Pancreas (tissue), 10 donors: ENCODE measurements around the gene GEN1. TPM values are rescaled to one million over a fixed set of nuclear protein-coding genes. Genes with fewer than 3 reads are reported as not detected.

Source experiments
- ATAC-seq, 4 donors: fragments of 200-7000 bp; cut with Tn5 transposase; one replicate each; pipeline versions ENCODE4 v1.8.0 to v1.9.1; 2020; ENCODE audit warnings: mild to moderate bottlenecking in 4 of 4, moderate library complexity in 4 of 4
- DNase-seq, 6 donors: peaks; one replicate each; pipeline ENCODE4 v3.0.0-alpha.2; 2020
- FAIRE-seq: peaks from 2 replicates; lab custom pipeline; 2012; peaks lifted over from hg19 to GRCh38; lab: Jason Lieb, UNC
- H3K27ac ChIP-seq, 4 donors: fragments of 200-600 bp; sonication (generic); 1 replicate in 3 of 4; 2 replicates in 1 of 4; pipeline versions ENCODE4 v1.5.0 to v1.8.0; 2020
- H3K27me3 ChIP-seq, 4 donors: fragments of 200-600 bp; one replicate each; pipeline ENCODE4 v1.8.0; 2021
- H3K36me3 ChIP-seq, 3 donors: fragments of 200-600 bp; sonication (generic) in 1 of 3; one replicate each; pipeline versions ENCODE4 v1.5.0 to v1.8.0; 2020 to 2021
- H3K4me1 ChIP-seq, 3 donors: fragments of 200-600 bp; one replicate each; pipeline ENCODE4 v1.8.0; 2021
- H3K4me3 ChIP-seq, 4 donors: fragments of 200-600 bp; sonication (generic) in 2 of 4; one replicate each; pipeline versions ENCODE4 v1.5.0 to v1.8.0; 2020 to 2021
- H3K9me3 ChIP-seq, 4 donors: fragments of 200-600 bp; one replicate each; pipeline ENCODE4 v1.8.0; 2021
- WGBS, 2 donors: extraction: QIAGEN DNeasy Blood & Tissue Kit; methylation state at CpG; one replicate each; pipeline ENCODE4 v1.1.7; 2013; 5-methylcytosine and 5-hydroxymethylcytosine counted together
- intact Hi-C, 3 donors: fragments of 100-400 bp; cut with DNase I; formaldehyde crosslinking; loops; one replicate each; pipeline versions ENCODE4 v1.11.1 to v1.14.2; 2022
- polyA plus RNA-seq, 2 donors: library from polyadenylated mRNA; stranded (reverse); fragments of 200-250 nt; gene quantifications; one replicate each; pipeline ENCODE4 v1.2.3, GENCODE V29; 2013
- total RNA-seq, 6 donors: library from RNA; stranded (reverse); fragmentation: NEBNext Ultra II Directional in 4 of 6; extraction: Animal tissue kit (Norgen Biotek cat#: 25700) in 4 of 6; gene quantifications; one replicate each; pipeline versions ENCODE4 v1.2.1 to v1.2.4, GENCODE V29; 2021 to 2023
- TF ChIP-seq, protein P1 (sequence below), 4 donors: fragments of 200-600 bp; sonication (generic) in 3 of 4; IDR thresholded peaks; one replicate each; pipeline versions ENCODE4 v1.5.0 to v1.8.0; 2021; ENCODE audit warnings: antibody characterized with exemption in 4 of 4
- donor health status: healthy with polysubstance abuse.
- donor health status: DM: no; HTN: no; CAD: no; lungs with moderate emphysema.
- donor health status: DM: no; HTN: no; CAD: no.
- donor health status: control.
- donor health status: control.
- donor health status: Bipolar disorder and iron deficiency.
- donor health status: DM: yes; HTN: yes; CAD: no.
- donor health status: DM: no; HTN: no; CAD: no.
- donor health status: DM: no; HTN: no; CAD: no.
- donor health status: DM: yes; HTN: yes; CAD: no.

The GEN1 gene
- total and polyA plus RNA-seq, 8 donors = 1.4 to 5.0 (median 2.4) TPM

DNA sequence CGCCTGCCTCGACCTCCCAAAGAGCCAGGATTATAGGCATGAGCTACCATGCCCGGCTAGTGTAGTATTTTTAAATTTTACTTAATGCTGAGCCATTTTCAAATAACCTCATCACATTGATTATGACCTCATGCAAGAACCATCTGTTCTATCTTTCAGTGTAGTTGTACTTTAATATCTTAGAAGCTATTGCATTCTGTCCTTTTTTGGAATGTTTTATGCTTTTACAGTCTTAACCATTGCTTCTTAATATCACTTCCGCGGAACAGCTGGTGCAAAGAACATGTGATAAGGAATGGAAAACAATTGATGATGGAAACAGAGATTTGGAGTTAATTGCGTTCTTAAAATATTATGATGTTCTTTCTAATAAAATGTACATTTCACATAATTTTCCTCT lies 2.7 kb downstream of the GEN1 start:
- no peak for FAIRE-seq
- intact Hi-C loops = no loop called here
- no peak for DNase-seq
- no peaks in the 10 kb centered on the region for H3K27me3 ChIP-seq
- no peak overlapping the region for H3K27ac ChIP-seq
- TF ChIP-seq, protein P1, sequence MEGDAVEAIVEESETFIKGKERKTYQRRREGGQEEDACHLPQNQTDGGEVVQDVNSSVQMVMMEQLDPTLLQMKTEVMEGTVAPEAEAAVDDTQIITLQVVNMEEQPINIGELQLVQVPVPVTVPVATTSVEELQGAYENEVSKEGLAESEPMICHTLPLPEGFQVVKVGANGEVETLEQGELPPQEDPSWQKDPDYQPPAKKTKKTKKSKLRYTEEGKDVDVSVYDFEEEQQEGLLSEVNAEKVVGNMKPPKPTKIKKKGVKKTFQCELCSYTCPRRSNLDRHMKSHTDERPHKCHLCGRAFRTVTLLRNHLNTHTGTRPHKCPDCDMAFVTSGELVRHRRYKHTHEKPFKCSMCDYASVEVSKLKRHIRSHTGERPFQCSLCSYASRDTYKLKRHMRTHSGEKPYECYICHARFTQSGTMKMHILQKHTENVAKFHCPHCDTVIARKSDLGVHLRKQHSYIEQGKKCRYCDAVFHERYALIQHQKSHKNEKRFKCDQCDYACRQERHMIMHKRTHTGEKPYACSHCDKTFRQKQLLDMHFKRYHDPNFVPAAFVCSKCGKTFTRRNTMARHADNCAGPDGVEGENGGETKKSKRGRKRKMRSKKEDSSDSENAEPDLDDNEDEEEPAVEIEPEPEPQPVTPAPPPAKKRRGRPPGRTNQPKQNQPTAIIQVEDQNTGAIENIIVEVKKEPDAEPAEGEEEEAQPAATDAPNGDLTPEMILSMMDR (IDR thresholded peaks at IDR 0.05) = no peak
- 75 to 81% methylated on average over 6 of the region's 6 CpGs for WGBS, 2 donors
- H3K4me3 ChIP-seq = no peak overlapping the region
- H3K36me3 ChIP-seq = no peaks in the 10 kb centered on the region
- H3K4me1 ChIP-seq = peaks cover 0 to 16% (median 4%) of the 10 kb centered on the region in 3 donors
- ATAC-seq = no peak
- H3K9me3 ChIP-seq = no peaks in the 10 kb centered on the region

DNA sequence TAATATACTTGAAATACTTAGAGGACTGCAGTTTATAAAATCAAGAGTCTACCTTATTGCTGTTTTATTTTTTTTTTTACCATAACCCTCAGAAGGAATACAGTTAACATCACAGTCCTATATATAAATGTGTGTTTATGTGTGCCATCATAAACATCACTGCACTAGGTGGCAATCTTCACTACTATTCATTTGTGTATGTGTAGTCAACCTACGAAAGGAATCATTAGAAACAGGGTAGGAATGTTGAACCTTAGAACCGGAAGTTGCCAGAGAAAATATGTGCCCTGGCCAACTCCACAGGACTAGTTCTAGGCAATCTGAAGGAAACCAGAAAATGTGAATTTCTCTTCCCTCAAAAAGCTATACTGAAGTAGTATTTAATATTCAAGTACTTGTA lies 3.4 kb downstream of the GEN1 start:
- intact Hi-C loops = no loop called here
- Histone ChIP-seq H3K27ac (no peak overlapping the region), H3K4me1 (peaks cover 0 to 10% (median 4%) of the 10 kb centered on the region in 3 donors), H3K36me3 (no peaks in the 10 kb centered on the region), H3K4me3 (no peak overlapping the region), H3K9me3 (no peaks in the 10 kb centered on the region), H3K27me3 (no peaks in the 10 kb centered on the region)
- no peak for FAIRE-seq
- no peak for ATAC-seq
- 52 to 56% methylated on average over 2 of the region's 2 CpGs for WGBS, 2 donors
- DNase-seq = no peak
- TF ChIP-seq, protein P1 (IDR thresholded peaks at IDR 0.05) = no peak

DNA sequence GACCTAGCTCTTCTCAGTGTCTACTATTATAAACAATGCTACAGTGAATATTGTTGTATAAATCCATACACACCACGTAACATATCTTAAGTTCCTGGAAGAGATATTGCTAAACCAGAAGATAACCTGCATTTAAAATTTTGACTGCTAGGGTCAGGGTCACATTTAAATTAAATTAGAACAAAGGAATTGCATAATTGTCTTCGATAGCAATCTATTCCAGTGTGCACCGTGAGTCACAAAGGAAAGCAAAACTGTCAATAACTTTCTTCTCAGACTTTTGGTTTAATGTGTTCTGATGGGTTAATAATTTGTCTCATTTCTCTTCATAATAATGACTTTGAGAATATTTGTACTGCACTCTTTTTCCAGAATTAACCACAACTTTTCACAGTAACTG lies 4.2 kb downstream of the GEN1 start:
- Histone ChIP-seq H3K4me1 (peaks cover 0 to 4% (median 4%) of the 10 kb centered on the region in 3 donors), H3K27me3 (no peaks in the 10 kb centered on the region), H3K36me3 (no peaks in the 10 kb centered on the region), H3K9me3 (no peaks in the 10 kb centered on the region), H3K4me3 (no peak overlapping the region), H3K27ac (no peak overlapping the region)
- no peak for DNase-seq
- intact Hi-C loops = no loop called here
- FAIRE-seq = no peak
- TF ChIP-seq, protein P1 (IDR thresholded peaks at IDR 0.05) = no peak
- no peak for ATAC-seq
- WGBS, 2 donors = 73 to 74% methylated on average over 3 of the region's 3 CpGs

- Histone ChIP-seq H3K9me3 (no peaks in the 10 kb centered on the region), H3K36me3 (no peaks in the 10 kb centered on the region), H3K27ac (no peak overlapping the region), H3K4me1 (no peaks in the 10 kb centered on the region), H3K27me3 (no peaks in the 10 kb centered on the region), H3K4me3 (no peak overlapping the region)
- DNase-seq (no peak), ATAC-seq (no peak), FAIRE-seq (no peak)
- intact Hi-C loops = no loop called here
- 93 to 98% methylated on average over 2 of the region's 2 CpGs for WGBS, 2 donors
- TF ChIP-seq, protein P1 (IDR thresholded peaks at IDR 0.05) = no peak
These were observed 5.9 kb downstream of the GEN1 start for GRCh38 chr2:17759805-17760204.

GRCh38 chr2:17762451-17762850 lies 8.5 kb downstream of the GEN1 start:
- 96 to 98% methylated on average over 1 of the region's 1 CpG for WGBS, 2 donors
- H3K27me3 ChIP-seq = no peaks in the 10 kb centered on the region
- DNase-seq (no peak), FAIRE-seq (no peak), ATAC-seq (no peak)
- intact Hi-C loops = no loop called here
- TF ChIP-seq, protein P1 (IDR thresholded peaks at IDR 0.05) = no peak
- H3K9me3 ChIP-seq = no peaks in the 10 kb centered on the region
- H3K27ac ChIP-seq = no peak overlapping the region
- H3K4me3 ChIP-seq = no peak overlapping the region
- H3K4me1 ChIP-seq = no peaks in the 10 kb centered on the region
- no peaks in the 10 kb centered on the region for H3K36me3 ChIP-seq
